GM21723 (cell line): ENCODE results near the gene ZNF486.
"Not testable (repeated sequence)": the region's sequence is repeated elsewhere in the genome, so short reads cannot be mapped to it uniquely, and the experiment has no call there.

Source experiments
- ATAC-seq: cut with Tn5 transposase; IDR thresholded peaks from one replicate; pipeline ENCODE4 v1.9.1; 2021; ENCODE audit warnings: mild to moderate bottlenecking, moderate library complexity; ENCODE audit not compliant: unreplicated experiment

Gene ZNF486

DNA sequence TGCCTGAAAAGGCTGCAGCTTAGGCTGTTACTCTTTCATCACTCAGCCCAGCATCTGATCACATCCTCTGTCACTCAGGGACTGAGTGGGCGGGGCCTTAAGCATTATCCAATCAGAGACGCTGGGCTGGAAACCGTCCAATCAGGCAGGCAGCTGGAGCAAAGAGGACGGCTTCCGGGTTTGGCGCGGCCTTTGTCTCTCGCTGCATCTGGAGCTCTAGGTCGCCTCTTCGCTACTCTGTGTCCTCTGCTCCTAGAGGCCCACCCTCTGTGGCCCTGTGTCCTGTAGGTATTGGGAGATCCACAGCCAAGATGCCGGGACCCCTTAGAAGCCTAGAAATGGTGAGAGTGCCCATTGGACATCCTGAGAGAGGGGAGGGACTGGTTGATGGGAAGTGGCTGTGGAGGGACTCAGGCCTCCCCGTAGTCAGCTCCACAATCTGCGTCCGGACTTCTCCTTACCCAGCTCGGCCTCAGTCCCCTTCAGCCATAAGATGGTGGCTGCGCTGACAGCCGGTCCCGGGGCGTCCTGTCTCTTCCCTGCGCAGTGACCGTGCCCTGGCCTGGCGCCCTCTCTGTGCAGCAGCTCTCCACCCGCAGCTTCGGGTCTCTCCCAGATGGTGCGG is at the start of gene ZNF486:
TSS of gene ZNF486 (plus strand) at position 195 of the 625 bp plus-strand sequence. CDS start at position 312, 117 bp downstream.
- peak; percentile 89 for ATAC-seq

GRCh38 chr19:20118064-20118839 is 48.8 kb upstream of the ZNF486 start:
- not testable (repeated sequence) for ATAC-seq

DNA sequence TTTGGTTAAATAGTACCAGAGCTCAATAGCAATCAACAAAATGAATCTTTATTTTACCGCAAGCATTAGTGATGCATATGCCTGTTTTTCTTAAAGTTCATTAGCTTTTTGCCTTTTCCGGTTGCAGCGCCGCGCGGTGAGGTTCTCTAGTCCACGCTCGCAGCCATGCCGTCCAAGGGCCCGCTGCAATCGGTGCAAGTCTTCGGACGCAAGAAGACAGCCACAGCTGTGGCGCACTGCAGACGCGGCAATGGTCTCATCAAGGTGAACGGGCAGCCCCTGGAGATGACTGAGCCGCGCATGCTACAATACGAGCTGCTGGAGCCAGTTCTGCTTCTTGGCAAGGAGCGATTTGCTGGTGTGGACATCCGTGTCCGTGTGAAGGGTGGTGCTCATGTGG is 42.1 kb upstream of the ZNF486 start:
- no peak for ATAC-seq

DNA sequence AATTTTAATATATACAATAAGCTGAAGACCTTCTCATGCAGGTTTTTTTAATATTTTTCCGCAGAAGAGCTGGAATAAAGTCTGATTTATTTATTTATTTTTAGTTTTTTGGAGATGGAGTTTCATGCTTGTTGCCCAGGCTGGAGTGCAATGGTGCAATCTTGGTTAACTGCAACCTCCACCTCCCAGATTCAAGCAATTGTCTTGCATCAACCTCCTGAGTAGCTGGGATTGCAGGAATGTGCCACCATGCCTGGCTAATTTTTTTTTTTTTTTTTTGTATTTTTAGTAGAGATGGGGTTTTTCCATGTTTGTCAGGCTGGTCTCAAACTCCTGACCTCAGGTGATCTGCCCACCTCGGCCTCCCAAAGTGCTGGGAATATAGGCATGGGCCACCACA is 34.1 kb upstream of the ZNF486 start:
- ATAC-seq = not testable (repeated sequence)

DNA sequence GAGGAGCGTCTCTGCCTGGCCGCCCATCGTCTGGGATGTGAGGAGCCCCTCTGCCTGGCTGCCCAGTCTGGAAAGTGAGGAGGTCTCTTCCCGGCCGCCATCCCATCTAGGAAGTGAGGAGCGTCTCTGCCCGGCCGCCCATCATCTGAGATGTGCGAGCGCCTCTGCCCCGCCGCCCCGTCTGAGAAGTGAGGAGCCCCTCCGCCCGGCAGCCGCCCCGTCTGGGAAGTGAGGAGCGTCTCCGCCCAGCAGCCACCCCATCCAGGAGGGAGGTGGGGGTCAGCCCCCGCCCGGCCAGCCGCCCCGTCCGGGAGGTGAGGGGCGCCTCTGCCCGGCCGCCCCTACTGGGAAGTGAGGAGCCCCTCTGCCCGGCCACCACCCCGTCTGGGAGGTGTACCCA is 29.3 kb upstream of the ZNF486 start:
- ATAC-seq = not testable (repeated sequence)

GRCh38 chr19:20151617-20152145 is 15.3 kb upstream of the ZNF486 start:
- no peak for ATAC-seq

GRCh38 chr19:20152506-20152905 is 14.5 kb upstream of the ZNF486 start:
- ATAC-seq = not testable (repeated sequence)

GRCh38 chr19:20153281-20153680 is 13.7 kb upstream of the ZNF486 start:
- no peak for ATAC-seq

DNA sequence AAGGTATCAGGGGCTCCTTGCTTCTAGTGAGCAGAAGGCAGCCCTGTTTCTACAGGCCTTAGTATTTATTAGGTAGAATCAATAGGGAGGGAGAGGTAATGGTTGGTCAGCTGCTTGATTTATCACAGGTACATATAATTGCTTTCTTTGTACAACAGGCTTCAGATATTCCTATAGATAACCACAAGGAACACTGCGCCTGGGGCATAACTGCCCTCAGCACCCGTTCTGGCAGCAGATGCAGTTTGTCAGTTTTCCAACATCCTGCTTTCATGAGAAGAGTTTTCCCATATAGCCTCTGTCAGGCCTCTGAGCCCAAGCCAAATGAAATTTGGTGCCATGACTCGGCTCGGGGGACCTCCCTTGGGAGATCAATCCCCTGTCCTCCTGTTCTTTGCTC is 12.4 kb upstream of the ZNF486 start:
- no peak for ATAC-seq

GRCh38 chr19:20162821-20163220 is 4.2 kb upstream of the ZNF486 start:
- ATAC-seq = no peak

GRCh38 chr19:20164456-20164855 is 2.6 kb upstream of the ZNF486 start:
- no peak for ATAC-seq

- ATAC-seq = no peak
These were observed 932 bp upstream of the ZNF486 start for GRCh38 chr19:20165971-20166592.

- ATAC-seq = no peak
These were observed 673 bp downstream of the ZNF486 start for GRCh38 chr19:20167651-20168122.

- ATAC-seq = no peak
These were observed 4.3 kb downstream of the ZNF486 start for GRCh38 chr19:20171285-20171684.

DNA sequence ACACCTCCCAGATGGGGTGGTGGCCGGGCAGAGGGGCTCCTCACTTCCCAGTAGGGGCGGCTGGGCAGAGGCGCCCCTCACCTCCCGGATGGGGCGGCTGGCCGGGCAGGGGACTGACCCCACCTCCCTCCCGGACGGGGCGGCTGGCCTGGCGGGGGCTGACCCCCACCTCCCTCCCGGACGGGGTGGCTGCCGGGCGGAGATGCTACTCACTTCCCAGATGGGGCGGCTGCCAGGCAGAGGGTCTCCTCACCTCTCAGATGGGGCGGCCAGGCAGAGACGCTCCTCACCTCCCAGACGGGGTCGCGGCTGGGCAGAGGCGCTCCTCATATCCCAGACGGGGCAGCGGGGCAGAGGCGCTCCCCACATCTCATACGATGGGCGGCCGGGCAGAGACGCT is 8.8 kb downstream of the ZNF486 start:
- ATAC-seq = not testable (repeated sequence)

DNA sequence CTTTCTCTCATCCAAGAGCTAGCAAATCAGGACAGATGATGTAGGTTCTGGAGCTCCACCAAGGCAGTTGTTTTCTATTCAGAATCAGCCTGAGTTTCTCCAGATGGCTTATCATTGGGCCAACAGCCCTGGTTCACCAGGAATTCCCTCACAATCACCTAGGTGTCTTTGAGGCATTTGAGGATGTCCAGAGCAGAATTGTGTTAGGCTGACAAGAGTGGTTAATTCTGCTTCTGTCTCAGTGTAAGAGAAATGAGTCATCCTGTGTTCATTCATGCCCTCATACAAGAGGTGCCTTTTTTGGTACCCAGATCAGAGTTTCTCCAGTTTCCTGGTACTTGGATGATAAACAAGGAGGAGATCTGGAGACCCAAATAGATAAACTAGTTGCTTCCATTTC is 12.9 kb downstream of the ZNF486 start:
- not testable (repeated sequence) for ATAC-seq

DNA sequence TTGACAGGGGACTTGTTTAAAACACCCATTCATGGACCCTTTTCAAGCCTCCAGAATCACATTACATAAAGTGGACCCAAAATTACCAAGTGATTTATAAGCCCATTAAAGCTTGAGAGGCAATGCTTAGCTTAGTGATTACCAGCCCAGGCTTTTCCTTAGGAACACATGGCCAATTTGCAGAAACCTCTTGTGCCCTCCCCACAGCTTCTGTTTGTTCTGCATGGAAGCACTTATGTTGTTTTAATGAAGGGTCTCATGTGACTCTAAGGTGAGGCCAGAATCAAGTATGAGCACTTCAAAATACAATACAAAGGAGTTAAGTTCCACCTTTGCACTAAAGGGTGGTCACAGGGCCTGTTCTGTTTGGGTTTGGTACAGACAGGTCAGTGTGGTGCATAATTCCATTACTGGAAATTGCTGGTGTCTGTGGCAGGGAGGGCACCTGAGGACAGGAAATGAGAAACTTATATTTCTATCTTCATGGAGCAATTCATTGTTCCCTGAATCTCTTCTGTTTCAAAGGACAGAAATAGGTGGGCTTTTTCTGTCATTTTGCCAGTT is 15.3 kb downstream of the ZNF486 start:
- ATAC-seq = no peak

DNA sequence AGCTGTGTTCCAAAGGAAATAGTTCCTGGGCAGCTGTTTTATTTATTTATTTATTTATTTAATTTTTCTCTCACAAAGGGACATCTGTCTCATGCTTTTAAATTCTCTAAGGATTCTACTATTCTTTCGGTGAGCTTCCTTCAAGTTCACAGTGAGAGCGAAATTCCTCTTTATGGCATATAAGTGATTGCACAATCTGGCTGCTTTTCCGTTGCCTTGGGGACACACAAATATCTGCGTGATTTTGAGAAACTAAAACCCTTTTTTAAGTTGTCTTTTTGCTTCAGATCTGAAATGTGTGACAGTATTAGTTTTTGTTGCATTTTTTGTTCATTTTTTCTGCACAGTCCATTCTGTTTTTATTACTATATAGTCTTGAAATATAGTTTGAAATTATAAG is 19.2 kb downstream of the ZNF486 start:
- ATAC-seq = no peak

GRCh38 chr19:20197747-20198146 is 30.7 kb downstream of the ZNF486 start:
- no peak for ATAC-seq

- no peak for ATAC-seq
These were observed 42.0 kb downstream of the ZNF486 start for GRCh38 chr19:20209051-20209450.

- ATAC-seq = not testable (repeated sequence)
These were observed 47.4 kb downstream of the ZNF486 start for GRCh38 chr19:20214366-20214765.
